HCT116 (cell line): Measurements from ENCODE around the gene SMIM35.

Source experiments
- CTCF ChIP-seq, 3 experiments: fragments of 200-600 bp in 1 of 3; sonication (generic) in 1 of 3; IDR thresholded peaks in 2 of 3; conservative IDR thresholded peaks in 1 of 3; 2 replicates each; pipeline ENCODE4 v1.5.1; 2012 to 2017; ENCODE audit warnings: low read depth in 2 of 3, low read length in 2 of 3, antibody characterized with exemption in 1 of 3, borderline replicate concordance in 1 of 3, control low read depth in 1 of 3, mild to moderate bottlenecking in 1 of 3, mixed read lengths in 1 of 3, mixed run types in 1 of 3, moderate library complexity in 1 of 3; ENCODE audit not compliant: insufficient read depth in 1 of 3
- MAX ChIP-seq: IDR thresholded peaks from 2 replicates; pipeline ENCODE4 v1.6.1; 2012
- POLR2A ChIP-seq: IDR thresholded peaks from 2 replicates; pipeline ENCODE4 v1.7.0; 2011; ENCODE audit warnings: borderline replicate concordance; ENCODE audit not compliant: insufficient read depth, insufficient read length; ENCODE audit errors: extremely low read depth
- POLR2AphosphoS5 ChIP-seq: IDR thresholded peaks from 2 replicates; pipeline ENCODE4 v1.6.1; 2011; ENCODE audit warnings: mild to moderate bottlenecking, low read depth, low read length, moderate library complexity
- ZNF274 ChIP-seq: fragments of 200-500 bp; sonication (Bioruptor generic); IDR thresholded peaks from 2 replicates; pipeline ENCODE4 v1.6.1; 2014; ENCODE audit warnings: mild to moderate bottlenecking, low read depth, low read length, inconsistent platforms

- TF ChIP-seq CTCF (IDR thresholded peaks at IDR 0.05 in 2 of 3, conservative IDR thresholded peaks at IDR 0.05 in 1 of 3; ENCODE audit: borderline replicate concordance in 1 of 3, insufficient read depth in 1 of 3, low read depth in 2 of 3, low read length in 2 of 3): no peak
- no peak for TF ChIP-seq POLR2A
- no peak for TF ChIP-seq ZNF274
- no peak for TF ChIP-seq MAX
- no peak for TF ChIP-seq POLR2AphosphoS5
Observed at GRCh38 chr11:117980720-117981119, 106.0 kb downstream of the SMIM35 start.
